Activated T-cell treated with anti-CD3 and anti-CD28 coated beads for 48 hours (primary cell): ENCODE measurements around the gene CEP112.
"Not testable (repeated sequence)": the region's sequence is repeated elsewhere in the genome, so short reads cannot be mapped to it uniquely, and the experiment has no call there.

Source experiments
- DNase-seq: peaks from one replicate; pipeline ENCODE4 v3.0.0-alpha.2; 2020; ENCODE audit warnings: low read depth

CEP112 gene

GRCh38 chr17:66155055-66155454 lies 36.9 kb downstream of the CEP112 start:
- DNase-seq, result not testable (repeated sequence)

- no peak for DNase-seq
These were observed 39.2 kb downstream of the CEP112 start for GRCh38 chr17:66152756-66153155.

- no peak for DNase-seq
These were observed 41.2 kb downstream of the CEP112 start for GRCh38 chr17:66150708-66151107.

GRCh38 chr17:66149562-66149961 lies 42.4 kb downstream of the CEP112 start:
- DNase-seq, result no peak

- no peak for DNase-seq
These were observed 45.5 kb downstream of the CEP112 start for GRCh38 chr17:66146394-66146793.

- no peak for DNase-seq
These were observed 48.2 kb downstream of the CEP112 start for GRCh38 chr17:66143657-66144282.

GRCh38 chr17:66142428-66142827 lies 49.5 kb downstream of the CEP112 start:
- no peak for DNase-seq

- DNase-seq, result no peak
These were observed 53.8 kb downstream of the CEP112 start for GRCh38 chr17:66138120-66138519.

GRCh38 chr17:66135896-66136295 lies 56.0 kb downstream of the CEP112 start:
- DNase-seq, result no peak

- no peak for DNase-seq
These were observed 56.7 kb downstream of the CEP112 start for GRCh38 chr17:66135219-66135618.

GRCh38 chr17:66129759-66130158 lies 62.2 kb downstream of the CEP112 start:
- DNase-seq, result no peak

GRCh38 chr17:66126231-66126630 lies 65.7 kb downstream of the CEP112 start:
- DNase-seq, result no peak

- no peak for DNase-seq
These were observed 68.8 kb downstream of the CEP112 start for GRCh38 chr17:66123163-66123562.

GRCh38 chr17:66115246-66115645 lies 76.7 kb downstream of the CEP112 start:
- no peak for DNase-seq

GRCh38 chr17:66114609-66115008 lies 77.3 kb downstream of the CEP112 start:
- DNase-seq, result no peak

GRCh38 chr17:66107731-66108130 lies 84.2 kb downstream of the CEP112 start:
- DNase-seq, result no peak

GRCh38 chr17:66098040-66098439 lies 93.9 kb downstream of the CEP112 start:
- no peak for DNase-seq

GRCh38 chr17:66094727-66095126 lies 97.2 kb downstream of the CEP112 start:
- no peak for DNase-seq

- no peak for DNase-seq
These were observed 100.4 kb downstream of the CEP112 start for GRCh38 chr17:66091445-66092080.

GRCh38 chr17:66089764-66090163 lies 102.2 kb downstream of the CEP112 start:
- no peak for DNase-seq

GRCh38 chr17:66088173-66088572 lies 103.8 kb downstream of the CEP112 start:
- no peak for DNase-seq

- no peak for DNase-seq
These were observed 104.9 kb downstream of the CEP112 start for GRCh38 chr17:66087073-66087472.

GRCh38 chr17:66085221-66085620 lies 106.7 kb downstream of the CEP112 start:
- no peak for DNase-seq

GRCh38 chr17:66080670-66081069 lies 111.3 kb downstream of the CEP112 start:
- DNase-seq, result not testable (repeated sequence)
